Measurements from ENCODE around the gene SPC25.
"Not testable (repeated sequence)": the region's sequence is repeated elsewhere in the genome, so short reads cannot be mapped to it uniquely, and the experiment has no call there.

DNA sequence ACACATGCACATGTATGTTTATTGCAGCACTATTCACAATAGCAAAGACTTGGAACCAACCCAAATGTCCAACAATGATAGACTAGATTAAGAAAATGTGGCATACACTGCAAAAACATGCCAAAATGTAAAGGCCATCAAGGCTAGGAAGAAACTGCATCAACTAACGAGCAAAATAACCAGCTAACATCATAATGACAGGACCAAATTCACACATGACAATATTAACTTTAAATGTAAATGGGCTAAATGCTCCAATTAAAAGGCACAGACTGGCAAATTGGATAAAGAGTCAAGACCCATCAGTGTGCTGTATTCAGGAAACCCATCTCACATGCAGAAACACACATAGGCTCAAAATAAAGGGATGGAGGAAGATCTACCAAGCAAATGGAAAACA is 23.1 kb downstream of the SPC25 start:
- TF ChIP-seq SP2 (IDR thresholded peaks at IDR 0.05; ENCODE audit: extremely low read depth, low read depth, low read length, poor library complexity, severe bottlenecking); NFYB (IDR thresholded peaks at IDR 0.05; ENCODE audit: extremely low read depth, insufficient read length): not testable (repeated sequence)

Measured in K562 (cell line).